Suprapubic skin (tissue), 4 donors: Measurements from ENCODE around the gene TANK. TPM values are rescaled to one million over a fixed set of nuclear protein-coding genes. Genes with fewer than 3 reads are reported as not detected.
"Not testable (repeated sequence)": the region's sequence is repeated elsewhere in the genome, so short reads cannot be mapped to it uniquely, and the experiment has no call there.

Source experiments
- DNase-seq, 2 donors: peaks; one replicate each; pipeline ENCODE4 v3.0.0-alpha.2; 2019; ENCODE audit warnings: low spot score in 2 of 2
- H3K27ac ChIP-seq: fragments of 200-600 bp; sonication (generic); one replicate; pipeline ENCODE4 v1.5.1; 2019
- H3K27me3 ChIP-seq: fragments of 200-600 bp; sonication (generic); one replicate; pipeline ENCODE4 v1.5.1; 2019
- H3K36me3 ChIP-seq: fragments of 200-600 bp; sonication (generic); one replicate; pipeline ENCODE4 v1.5.1; 2019
- H3K4me1 ChIP-seq: fragments of 200-600 bp; sonication (generic); one replicate; pipeline ENCODE4 v1.5.1; 2019
- H3K4me3 ChIP-seq: fragments of 200-600 bp; sonication (generic); one replicate; pipeline ENCODE4 v1.5.1; 2019; ENCODE audit warnings: mild to moderate bottlenecking
- H3K9me3 ChIP-seq: fragments of 200-600 bp; sonication (generic); one replicate; pipeline ENCODE4 v1.5.1; 2019
- EP300 ChIP-seq: sonication (generic); formaldehyde crosslinking; IDR thresholded peaks from one replicate; pipeline ENCODE4 v1.6.1; 2017; ENCODE audit warnings: antibody characterized with exemption
- POLR2A ChIP-seq, 2 donors: fragments of 450-650 bp; IDR thresholded peaks; one replicate each; pipeline ENCODE4 v1.6.1; 2017; ENCODE audit warnings: antibody characterized with exemption in 2 of 2, mild to moderate bottlenecking in 2 of 2, moderate library complexity in 2 of 2
- POLR2AphosphoS5 ChIP-seq, 3 donors: sonication (generic); formaldehyde crosslinking; IDR thresholded peaks; one replicate each; pipeline ENCODE4 v1.6.1; 2017; ENCODE audit warnings: antibody characterized with exemption in 3 of 3
- WGBS: methylation state at CpG from one replicate; pipeline ENCODE4 v1.1.5; 2018; 5-methylcytosine and 5-hydroxymethylcytosine counted together
- total RNA-seq, 4 donors: library from RNA; depleted of rRNA; stranded (reverse); fragments of >200 nt; gene quantifications; one replicate each; pipeline ENCODE4 v1.1.0, GENCODE V29; 2016
- TF ChIP-seq, protein P1 (sequence below), 2 donors: fragments of 200-600 bp in 1 of 2; fragments of 450-650 bp in 1 of 2; sonication (generic) in 1 of 2; IDR thresholded peaks; one replicate each; pipeline ENCODE4 v1.5.1; 2016 to 2019; ENCODE audit warnings: antibody characterized with exemption in 2 of 2, mild to moderate bottlenecking in 1 of 2, moderate library complexity in 1 of 2

TANK gene
- total RNA-seq, 4 donors from 2014 or later: 68.5 to 116 (median 81.7) TPM

DNA sequence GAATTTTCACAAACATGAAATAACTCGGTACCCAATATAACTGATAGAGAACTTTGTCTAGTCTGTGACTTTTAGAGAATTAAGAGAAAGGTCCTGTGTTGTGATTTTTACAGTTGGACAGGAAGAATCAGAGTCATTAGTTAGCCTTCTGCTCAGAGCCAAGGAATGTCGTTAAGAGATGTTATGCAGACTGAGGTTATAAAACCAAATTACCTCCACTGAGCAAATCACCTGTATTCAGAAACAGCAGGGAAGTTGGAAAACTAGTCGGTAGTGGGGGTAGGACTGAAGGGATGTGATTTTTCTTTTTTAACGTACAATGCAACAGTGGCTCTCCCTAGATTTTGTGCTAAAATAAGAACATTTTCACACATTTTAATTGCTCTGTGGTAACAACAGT, 18.5 kb downstream of the TANK start:
- WGBS: 71% methylated on average over 4 of the region's 4 CpGs
- Histone ChIP-seq H3K36me3 (peaks cover 34% of the 10 kb centered on the region), H3K27me3 (no peaks in the 10 kb centered on the region), H3K4me1 (no peaks in the 10 kb centered on the region), H3K27ac (no peak overlapping the region), H3K4me3 (no peak overlapping the region), H3K9me3 (no peaks in the 10 kb centered on the region)
- no peak for TF ChIP-seq POLR2AphosphoS5 (IDR thresholded peaks at IDR 0.05)
- no peak for TF ChIP-seq POLR2A (IDR thresholded peaks at IDR 0.05)
- TF ChIP-seq EP300: no peak
- TF ChIP-seq, protein P1, sequence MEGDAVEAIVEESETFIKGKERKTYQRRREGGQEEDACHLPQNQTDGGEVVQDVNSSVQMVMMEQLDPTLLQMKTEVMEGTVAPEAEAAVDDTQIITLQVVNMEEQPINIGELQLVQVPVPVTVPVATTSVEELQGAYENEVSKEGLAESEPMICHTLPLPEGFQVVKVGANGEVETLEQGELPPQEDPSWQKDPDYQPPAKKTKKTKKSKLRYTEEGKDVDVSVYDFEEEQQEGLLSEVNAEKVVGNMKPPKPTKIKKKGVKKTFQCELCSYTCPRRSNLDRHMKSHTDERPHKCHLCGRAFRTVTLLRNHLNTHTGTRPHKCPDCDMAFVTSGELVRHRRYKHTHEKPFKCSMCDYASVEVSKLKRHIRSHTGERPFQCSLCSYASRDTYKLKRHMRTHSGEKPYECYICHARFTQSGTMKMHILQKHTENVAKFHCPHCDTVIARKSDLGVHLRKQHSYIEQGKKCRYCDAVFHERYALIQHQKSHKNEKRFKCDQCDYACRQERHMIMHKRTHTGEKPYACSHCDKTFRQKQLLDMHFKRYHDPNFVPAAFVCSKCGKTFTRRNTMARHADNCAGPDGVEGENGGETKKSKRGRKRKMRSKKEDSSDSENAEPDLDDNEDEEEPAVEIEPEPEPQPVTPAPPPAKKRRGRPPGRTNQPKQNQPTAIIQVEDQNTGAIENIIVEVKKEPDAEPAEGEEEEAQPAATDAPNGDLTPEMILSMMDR (IDR thresholded peaks at IDR 0.05): no peak
- no peak for DNase-seq

- no peaks in the 10 kb centered on the region for H3K27me3 ChIP-seq
- TF ChIP-seq, protein P1 (IDR thresholded peaks at IDR 0.05): no peak
- no peak for TF ChIP-seq POLR2AphosphoS5 (IDR thresholded peaks at IDR 0.05)
- no peak for TF ChIP-seq POLR2A (IDR thresholded peaks at IDR 0.05)
- TF ChIP-seq EP300: no peak
- no peaks in the 10 kb centered on the region for H3K9me3 ChIP-seq
- H3K4me3 ChIP-seq: no peak overlapping the region
- H3K36me3 ChIP-seq: peaks cover 22% of the 10 kb centered on the region
- no peaks in the 10 kb centered on the region for H3K4me1 ChIP-seq
- no peak for DNase-seq
- no peak overlapping the region for H3K27ac ChIP-seq
These were observed 29.8 kb downstream of the TANK start for GRCh38 chr2:161190050-161190449.

- H3K4me1 ChIP-seq, H3K27ac ChIP-seq, H3K9me3 ChIP-seq, H3K27me3 ChIP-seq, H3K4me3 ChIP-seq, DNase-seq: not testable (repeated sequence)
- WGBS: 97% methylated on average over 4 of the region's 4 CpGs
- H3K36me3 ChIP-seq: peaks cover 24% of the 10 kb centered on the region
These were observed 35.4 kb downstream of the TANK start for GRCh38 chr2:161195602-161196001.

- Histone ChIP-seq H3K27ac (no peak overlapping the region), H3K4me1 (no peaks in the 10 kb centered on the region), H3K36me3 (peaks cover 27% of the 10 kb centered on the region), H3K27me3 (no peaks in the 10 kb centered on the region), H3K9me3 (no peaks in the 10 kb centered on the region), H3K4me3 (no peak overlapping the region)
- WGBS: 86% methylated on average over 4 of the region's 4 CpGs
- TF ChIP-seq POLR2A (IDR thresholded peaks at IDR 0.05) (no peak), EP300 (no peak), POLR2AphosphoS5 (IDR thresholded peaks at IDR 0.05) (no peak)
- TF ChIP-seq, protein P1 (IDR thresholded peaks at IDR 0.05): no peak
- DNase-seq: no peak
These were observed 39.9 kb downstream of the TANK start for GRCh38 chr2:161199912-161200701.

DNA sequence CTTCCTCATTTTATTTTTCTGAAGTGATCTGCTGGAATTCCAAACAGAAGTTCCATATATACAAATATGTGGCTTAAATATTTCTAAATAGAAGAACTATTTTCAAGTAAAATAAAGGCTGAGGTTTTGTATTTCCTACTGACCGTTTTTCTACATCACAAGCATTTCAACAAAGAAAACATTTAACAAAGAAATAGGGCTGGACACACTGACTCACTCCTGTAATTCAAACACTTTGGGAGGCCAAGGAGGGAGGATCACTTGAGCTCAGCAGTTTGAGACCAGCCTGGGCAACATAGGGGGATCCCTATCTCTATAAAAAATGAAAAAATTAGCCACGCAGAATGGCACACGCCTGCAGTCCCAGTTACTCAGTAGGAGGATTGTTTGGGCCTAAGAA, 44.6 kb downstream of the TANK start:
- Histone ChIP-seq H3K27me3 (no peaks in the 10 kb centered on the region), H3K4me1 (no peaks in the 10 kb centered on the region), H3K4me3 (no peak overlapping the region), H3K27ac (no peak overlapping the region), H3K36me3 (peaks cover 19% of the 10 kb centered on the region), H3K9me3 (no peaks in the 10 kb centered on the region)
- WGBS: 94% methylated on average over 3 of the region's 3 CpGs
- TF ChIP-seq POLR2AphosphoS5 (IDR thresholded peaks at IDR 0.05) (no peak), POLR2A (IDR thresholded peaks at IDR 0.05) (no peak), EP300 (no peak)
- TF ChIP-seq, protein P1 (IDR thresholded peaks at IDR 0.05): no peak
- no peak for DNase-seq
